NCI-H82 treated with DMSO at 0.1 percent for 48 hours (cell line): ENCODE measurements around the gene HOXA9.

Source experiments
- DNase-seq: peaks from one replicate; lab custom pipeline; 2025; ENCODE audit not compliant: unreplicated experiment; lab: John Stamatoyannopoulos, UW

Gene HOXA9

DNA sequence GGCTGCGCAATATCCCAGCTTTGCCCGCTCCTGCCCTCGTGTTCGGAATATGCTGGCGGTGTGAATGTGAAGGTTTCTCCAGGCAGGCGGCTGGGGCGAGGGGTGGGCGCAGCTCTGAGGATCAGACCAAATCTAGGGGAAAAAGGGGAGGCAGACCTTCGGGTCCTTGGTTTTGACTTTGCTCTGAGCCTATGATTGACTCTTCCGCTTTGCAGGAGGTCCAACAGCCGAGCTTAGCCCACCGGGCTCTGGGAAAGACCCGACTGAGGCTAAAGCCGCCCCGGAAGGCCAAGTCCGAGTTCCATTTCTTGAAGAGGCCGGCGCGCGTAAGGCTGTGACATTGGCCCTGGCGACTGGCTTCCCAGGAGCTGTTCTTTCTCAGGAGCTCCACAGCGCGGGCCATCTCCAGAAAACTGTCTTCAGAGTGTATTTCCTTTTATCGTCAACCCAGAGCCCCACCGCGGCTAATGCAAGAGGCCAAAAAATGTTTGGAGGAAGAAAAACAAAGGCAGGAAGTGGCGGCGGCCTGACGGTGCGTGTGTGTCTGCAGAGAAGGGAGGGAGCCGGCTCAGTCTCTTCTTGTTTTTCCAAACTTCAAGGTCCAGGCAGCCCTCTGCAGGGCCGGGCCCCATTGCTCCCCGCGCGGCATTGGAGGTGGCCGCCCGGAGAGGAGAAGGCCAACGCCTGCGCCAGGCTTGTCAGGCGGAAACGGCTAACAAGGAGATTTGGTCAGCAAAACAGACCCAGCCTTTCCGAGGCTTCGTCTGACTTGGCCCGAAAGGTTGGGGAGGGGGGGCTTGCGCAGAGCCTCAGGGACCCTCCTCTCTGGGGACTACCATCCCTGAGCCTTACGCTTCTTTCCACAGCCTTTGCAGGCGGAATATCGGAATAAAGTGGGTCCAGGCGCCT, 23.3 kb upstream of the HOXA9 start:
- no peak for DNase-seq

DNA sequence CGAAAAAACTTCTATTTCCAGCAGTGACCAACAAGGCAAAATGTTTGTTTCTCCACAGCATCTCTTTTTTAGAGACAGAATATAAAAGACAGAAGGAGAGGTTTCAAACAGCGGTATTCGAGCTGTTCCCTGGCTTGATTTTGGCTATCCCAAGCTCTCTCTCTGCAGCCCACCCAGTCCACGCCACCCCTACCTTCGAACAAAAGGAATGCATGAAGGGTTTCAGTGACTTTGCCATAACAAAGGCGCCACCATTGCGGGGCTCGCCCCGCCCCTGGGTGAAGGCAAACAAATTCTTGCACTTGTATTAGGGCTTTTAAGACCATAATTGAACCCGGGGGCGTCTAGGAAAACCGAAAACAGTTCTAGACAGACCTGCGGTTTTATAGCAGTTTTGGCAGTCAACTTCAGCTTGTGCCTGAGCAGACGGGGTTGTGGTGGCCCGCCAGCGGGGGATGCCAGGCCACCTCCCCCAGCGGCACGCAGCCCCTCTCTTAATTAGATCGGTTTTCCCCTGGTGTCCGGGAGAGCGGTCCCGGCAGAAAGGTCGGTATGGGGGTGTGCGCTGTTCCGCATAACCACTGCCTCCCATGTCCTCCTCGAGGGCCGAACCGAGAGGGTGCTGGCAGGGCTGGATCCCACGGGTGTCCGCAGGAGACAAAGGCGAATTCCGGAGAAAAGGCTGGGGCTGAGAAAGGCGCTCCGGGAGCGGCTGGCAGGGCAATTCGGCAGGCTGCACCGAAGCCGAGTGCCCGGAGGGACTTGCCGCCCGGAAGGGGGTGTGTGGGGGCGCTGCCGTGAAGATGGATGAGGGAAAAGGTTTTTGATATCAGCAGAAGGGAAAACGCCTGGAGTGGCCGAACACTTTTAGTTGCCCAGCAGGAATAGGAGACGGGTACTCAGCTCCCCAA, 22.4 kb upstream of the HOXA9 start:
- no peak for DNase-seq

- DNase-seq: no peak
Measured at GRCh38 chr7:27186668-27187474, 21.5 kb upstream of the HOXA9 start.

DNA sequence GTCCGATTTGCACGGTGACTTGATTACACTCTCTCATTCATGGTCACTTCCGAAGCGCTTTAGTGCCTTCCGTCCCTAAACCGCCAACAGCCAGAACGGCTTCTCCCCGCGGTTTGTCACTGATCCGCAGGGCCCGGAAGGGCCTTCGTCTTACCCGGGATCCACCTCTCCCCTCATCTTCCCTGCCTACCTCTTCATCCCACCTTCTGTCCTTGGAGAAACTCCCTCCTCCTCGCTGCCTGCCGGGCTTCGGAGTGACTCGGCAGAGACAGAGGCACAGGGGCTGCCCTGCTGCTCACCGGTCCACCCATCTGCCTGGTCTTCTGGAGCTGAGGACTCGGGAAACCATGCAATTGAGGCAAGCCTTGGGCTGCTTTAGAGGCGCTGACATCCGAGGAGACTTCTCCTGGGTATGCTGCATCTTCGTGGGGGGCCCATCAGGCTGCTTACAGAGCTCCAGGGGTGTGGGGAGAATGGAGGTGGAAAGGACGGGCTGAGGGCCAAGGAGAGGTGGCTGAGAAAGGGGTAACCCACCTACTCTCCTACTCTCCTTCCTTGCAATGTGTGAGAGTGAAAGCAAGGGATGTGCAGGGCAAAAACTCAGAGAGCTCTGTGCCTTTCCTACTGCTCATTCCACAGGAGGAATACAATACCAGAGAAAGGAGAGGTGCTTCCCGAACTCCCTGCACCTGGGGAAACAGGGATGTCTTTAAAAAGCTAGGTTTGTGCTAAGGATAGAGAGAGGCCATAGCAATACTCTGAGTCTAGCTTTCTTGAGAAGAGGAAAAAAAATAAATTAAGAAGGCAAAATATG, 20.7 kb upstream of the HOXA9 start:
- no peak for DNase-seq

GRCh38 chr7:27185013-27185853, 19.9 kb upstream of the HOXA9 start, which contains the start of gene HOXA11:
Gene HOXA11, minus strand, starts transcription at chr7:27185232. Its CDS starts 88 bp downstream, at chr7:27185144.
- DNase-seq: peak; percentile 26

- no peak for DNase-seq
Measured at GRCh38 chr7:27184337-27185012, 19.1 kb upstream of the HOXA9 start.

DNA sequence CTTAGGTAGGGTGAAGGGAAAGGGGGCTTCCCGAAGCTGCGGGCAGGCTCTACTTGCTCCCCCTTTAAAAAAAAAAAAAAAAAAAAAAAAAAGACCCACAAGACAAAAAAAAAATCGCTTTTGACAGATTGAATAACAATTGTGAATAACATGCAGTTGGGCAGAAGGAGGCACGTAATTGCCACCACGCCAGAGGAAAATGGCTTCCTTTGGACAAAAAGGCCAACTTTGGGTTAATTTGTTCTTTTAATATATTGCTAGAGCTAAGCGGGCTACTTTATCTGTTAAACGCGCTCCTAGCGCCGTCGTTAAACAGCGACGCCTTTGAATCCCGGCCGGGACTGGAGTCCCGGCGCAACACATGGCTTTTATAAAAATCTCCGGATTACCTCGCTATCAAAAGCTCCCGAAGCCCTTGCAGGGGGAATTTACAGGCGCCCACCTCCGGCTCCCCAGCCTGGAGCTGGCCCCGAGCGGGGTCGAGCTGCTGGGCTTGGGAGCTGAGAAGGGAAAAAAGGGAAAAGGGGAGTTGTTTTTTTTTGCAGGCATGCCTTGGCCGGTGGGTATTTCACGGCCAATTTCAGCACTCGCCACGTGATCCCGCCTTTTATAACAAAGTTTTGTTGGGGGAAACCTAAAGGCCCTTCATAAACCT, 18.5 kb upstream of the HOXA9 start:
- DNase-seq: no peak

GRCh38 chr7:27182861-27183681, 17.7 kb upstream of the HOXA9 start:
- no peak for DNase-seq

GRCh38 chr7:27182285-27182841, 17.0 kb upstream of the HOXA9 start:
- no peak for DNase-seq

GRCh38 chr7:27181795-27182275, 16.5 kb upstream of the HOXA9 start:
- DNase-seq: no peak

DNA sequence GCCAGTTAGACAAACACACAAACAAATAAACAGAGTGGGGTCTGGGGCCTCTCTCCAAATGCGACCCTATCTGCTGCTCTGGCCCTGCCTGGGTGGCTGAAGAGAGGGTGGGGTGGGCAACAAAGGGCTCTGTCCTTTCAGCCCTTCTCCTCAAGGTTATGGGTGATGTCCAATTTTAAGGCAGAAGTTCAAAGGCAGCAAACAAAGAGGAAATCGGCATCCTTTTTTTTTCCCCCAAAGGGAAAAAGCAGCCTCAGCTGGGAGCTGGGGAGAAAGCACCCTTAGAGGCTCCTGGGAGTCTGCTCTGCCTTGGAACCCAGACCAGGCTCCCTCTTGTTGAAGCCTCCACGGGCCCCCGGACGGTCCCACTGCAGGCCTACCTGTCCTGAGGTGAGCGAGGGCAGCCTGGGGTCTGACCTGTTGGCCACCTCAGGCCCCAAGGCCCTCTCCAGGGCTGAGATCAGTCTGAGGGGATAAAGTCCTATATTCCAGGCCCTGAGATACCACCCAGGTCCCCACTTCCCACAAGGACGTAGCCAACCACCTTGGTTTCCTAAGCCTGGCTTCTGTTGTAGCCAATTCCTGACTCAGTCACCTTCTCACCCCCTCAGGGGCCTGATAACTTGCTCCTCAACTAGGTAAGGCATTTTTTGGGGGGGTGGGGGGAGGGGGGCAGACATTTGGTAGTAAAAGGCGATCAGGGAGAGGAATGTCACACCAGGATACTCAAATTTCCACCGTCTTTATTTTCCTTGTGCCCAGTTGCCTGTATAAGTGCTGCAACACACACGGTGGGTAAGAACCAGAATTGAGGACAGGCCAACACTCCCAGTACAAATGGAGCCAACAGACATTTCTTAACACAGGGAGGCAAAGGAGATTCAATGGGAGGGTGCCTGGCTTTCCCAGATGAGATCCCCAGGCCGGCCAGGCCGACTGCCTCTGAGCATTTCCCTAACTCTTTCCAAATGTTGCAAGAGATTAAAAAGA, 15.4 kb upstream of the HOXA9 start:
- DNase-seq: no peak

DNA sequence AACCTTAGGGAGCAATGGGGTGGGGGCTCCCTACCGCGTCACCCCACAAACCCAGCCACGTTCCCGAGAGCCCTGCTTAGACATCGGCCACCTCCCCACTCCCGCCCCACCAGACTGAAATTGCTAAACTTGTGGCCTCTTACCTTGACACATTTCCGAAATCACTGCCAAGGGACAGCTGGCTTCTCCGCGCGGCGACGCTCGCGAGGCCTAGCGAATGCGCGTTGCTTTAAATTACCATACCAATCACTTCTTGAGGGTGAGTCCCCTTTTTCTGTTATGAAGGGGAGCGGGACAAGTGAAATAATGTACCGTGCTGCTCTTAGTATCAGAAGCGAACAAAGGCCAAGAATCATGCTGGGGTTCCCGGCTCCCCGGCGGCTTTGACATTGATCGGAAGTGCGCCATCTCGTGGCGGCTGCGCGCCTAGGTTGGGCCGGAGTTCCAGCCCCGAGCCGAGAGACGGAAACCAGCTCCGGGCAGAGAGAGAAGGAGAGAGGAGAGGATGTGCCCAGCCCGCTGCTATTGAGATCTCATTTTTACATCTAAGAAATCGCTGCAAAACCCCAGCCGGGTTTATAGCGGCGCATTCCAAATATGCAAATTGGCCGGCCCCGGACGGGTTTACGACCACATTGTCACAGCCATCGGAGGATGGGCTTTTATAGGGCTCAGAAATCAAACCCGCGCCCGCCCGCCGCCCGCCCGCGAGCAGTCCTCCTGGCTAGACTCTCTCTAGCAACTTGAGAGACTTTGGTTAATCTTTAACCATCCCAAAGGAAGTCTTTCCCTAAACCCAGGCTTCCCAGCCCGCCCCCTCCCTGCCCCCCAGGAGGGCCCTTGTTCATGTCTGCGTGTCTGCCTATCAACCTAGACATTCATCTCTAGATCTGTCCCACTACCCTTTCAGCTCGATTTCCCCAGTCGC, 14.4 kb upstream of the HOXA9 start:
- DNase-seq: no peak

GRCh38 chr7:27179030-27179429, 13.7 kb upstream of the HOXA9 start:
- DNase-seq: no peak

- DNase-seq: no peak
Measured at GRCh38 chr7:27178366-27178765, 13.0 kb upstream of the HOXA9 start.
